ENCODE data around the gene ROS1.
"Not testable (repeated sequence)": the region's sequence is repeated elsewhere in the genome, so short reads cannot be mapped to it uniquely, and the experiment has no call there.

Gene ROS1

DNA sequence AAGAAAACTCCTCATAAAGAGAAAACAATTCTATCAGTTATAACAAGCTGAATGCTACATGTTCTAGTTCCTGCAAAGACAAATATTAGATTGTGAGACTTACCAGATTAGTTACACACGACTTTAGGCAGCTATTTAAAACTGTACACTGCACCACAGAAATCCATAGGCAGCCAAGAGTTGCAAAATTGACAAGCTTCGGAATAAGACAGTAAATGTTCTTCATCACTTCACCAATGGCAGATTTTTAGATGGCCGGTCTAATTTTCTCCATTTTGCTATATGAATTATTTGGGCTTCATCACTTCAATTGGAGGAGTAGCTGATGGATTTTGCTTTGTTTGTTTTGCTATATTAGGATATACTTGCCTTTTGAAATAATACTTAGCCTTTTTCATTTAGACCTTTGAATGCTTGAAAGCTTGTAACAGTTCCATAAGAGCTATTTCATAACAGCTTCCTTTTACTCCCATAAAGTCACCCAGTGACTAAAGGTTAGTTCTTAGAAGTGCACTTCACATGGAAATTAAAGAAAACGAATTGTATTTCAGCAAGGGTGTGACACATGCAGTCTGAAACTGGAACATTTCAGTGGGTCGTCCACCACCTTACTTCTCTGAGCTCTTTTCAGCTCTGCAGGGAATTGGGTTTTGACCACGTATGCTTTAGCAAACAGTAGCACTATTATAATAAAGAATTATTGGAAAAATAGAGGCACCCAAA lies at the start of gene ROS1:
TSS of gene ROS1 (minus strand) at position 512 of the 723 bp plus-strand sequence. CDS start at position 226, 286 bp downstream.
- DNase-seq (ENCODE audit: low read depth), result no peak

DNA sequence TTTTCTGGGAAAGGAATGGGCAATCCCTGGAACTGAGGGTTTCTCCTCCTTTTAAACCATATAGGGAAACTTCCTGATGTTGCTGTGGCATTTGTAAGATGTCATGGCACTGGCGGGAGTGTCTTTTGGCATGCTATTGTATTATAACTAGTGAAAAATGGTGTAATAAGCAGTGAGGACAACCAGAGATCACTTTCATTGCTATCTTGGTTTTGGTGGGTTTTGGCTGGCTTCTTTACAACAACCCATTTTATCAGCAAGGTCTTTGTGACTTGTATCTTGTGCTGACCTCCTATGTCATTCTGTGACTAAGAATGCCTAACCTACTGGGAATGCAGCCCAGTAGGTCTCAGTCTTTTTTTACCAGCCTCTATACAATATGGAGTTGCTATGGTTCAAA lies 47.7 kb upstream of the ROS1 start:
- DNase-seq (ENCODE audit: low read depth), result no peak

DNA sequence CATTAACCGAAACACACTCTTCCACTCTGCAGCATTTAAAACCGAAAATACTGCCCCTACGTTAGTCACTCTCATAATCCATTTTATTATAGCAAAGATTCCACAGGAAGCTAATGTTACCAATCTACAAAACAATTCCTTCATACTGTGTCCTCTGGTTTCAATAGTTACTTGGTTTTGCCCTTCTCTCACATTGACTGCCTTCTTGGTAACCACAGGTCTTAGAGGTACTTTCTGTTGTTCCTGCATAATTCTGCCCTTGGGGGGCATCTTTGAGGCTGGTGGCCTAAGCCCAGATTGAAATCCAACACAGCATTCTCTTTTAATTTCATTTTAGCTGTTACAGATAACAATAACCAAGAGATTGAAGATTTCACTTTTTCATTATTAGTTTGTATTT lies 46.9 kb upstream of the ROS1 start:
- no peak for DNase-seq (ENCODE audit: low read depth)

DNA sequence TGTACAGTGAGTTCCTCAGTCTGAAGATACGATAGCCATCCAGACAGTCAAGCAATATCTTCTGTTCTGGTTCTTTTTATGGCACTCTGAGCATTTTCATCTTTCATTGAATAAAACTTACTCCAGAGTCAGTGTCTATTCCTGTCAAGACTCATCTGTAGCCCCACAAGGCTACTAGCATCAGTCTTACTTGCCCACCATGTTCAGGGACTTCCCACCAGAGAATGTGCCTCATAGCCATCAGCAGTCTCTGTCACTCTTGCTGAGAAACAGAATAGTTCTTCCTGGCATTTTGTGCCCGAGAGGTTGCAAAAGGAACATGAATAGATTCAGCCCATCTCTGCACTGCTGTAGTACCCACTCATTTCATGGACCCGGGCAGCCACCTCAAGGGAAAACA lies 44.0 kb upstream of the ROS1 start:
- no peak for DNase-seq (ENCODE audit: low read depth)

DNA sequence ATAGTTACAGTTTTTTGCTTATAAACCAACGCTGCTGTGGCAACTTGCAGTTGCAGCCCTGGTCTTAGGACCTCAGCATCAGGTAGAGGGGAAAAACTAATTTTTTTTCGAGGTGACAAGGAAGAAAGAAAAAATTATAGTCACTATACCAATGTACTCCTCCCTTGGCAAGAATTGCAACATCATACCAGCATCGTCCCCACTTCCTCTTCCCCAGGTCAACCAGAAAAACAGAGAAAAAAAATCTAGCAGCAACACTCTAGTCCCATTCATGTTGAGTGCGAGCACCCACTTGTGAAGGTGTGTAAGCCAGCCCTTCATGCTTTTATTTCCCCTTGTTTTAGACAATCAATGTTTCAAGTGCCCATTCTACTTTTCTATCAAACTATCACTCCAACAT lies 43.6 kb upstream of the ROS1 start:
- no peak for DNase-seq (ENCODE audit: low read depth)

DNA sequence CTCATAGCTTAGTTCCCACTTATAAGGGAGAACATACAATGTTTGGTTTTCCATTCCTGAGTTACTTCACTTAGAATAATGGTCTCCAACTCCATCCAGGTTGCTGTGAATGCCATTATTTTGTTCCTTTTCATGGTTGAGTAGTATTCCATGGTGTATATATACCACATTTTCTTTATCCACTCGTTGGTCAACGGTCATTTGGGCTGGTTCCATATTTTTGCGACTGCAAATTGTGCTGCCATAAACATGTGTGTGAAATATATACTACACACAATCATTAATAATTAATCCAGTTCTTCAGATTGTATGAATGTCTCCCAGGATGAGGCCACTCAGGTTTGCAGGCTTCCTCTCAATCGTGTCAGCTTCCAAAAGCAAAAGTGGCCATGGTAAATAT lies 42.8 kb upstream of the ROS1 start:
- DNase-seq (ENCODE audit: low read depth), result not testable (repeated sequence)

DNA sequence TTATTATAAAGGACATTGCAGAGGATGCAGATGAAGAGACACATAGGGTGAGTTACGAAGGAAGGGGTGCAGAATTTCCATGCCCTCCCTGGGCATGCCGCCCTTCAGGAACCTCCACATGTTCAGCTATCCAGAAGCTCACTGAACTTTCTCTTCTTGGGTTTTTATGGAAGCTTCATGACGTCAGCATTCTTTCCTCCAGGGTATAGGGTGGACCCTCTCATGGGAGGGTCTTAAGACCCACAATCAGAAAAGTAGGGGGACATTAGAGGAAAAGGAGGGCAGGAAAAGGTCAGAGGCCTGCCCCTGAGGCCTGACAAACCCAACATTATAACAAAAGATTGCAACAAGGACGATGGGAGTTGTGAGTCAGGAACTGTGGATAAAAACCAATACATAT lies 42.1 kb upstream of the ROS1 start:
- DNase-seq (ENCODE audit: low read depth), result no peak

DNA sequence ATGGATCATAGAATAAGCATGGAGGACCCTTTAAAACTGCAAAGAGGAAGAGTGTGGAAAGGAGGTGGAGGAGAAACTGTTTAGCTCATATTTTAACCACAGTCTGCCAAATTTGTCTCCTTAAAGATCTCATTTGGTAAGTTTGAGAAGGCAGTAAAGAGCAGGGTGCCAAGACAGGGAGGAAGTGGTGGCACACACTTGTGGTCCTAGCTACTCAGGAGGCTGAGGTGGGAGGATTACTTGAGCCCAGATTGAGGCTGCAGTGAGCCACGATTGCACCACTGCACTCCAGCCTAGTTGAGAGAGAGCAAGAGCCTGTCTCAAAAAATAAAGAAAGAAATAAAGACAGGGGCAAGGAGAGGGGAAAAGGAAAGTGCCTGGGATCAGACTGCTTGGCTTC lies 39.9 kb upstream of the ROS1 start:
- DNase-seq (ENCODE audit: low read depth), result no peak

DNA sequence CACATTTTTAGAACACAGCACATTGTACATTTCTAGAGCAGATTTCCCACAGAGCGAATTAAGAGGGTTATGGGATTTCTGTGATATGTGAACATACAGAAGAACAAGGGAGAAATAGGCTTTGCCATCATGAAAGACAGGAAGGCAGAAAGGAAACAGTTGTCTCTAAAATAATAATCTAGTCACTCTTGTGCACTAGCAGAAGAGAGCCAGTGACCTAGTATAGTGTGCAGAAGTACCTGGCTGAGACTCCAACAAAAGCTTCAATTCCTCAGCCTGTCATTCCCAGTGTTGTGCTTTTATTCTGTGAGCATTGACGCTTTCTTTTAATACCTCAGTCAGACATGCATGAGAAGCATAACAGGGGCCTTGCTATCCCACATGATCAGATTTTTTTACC lies 39.0 kb upstream of the ROS1 start:
- no peak for DNase-seq (ENCODE audit: low read depth)

DNA sequence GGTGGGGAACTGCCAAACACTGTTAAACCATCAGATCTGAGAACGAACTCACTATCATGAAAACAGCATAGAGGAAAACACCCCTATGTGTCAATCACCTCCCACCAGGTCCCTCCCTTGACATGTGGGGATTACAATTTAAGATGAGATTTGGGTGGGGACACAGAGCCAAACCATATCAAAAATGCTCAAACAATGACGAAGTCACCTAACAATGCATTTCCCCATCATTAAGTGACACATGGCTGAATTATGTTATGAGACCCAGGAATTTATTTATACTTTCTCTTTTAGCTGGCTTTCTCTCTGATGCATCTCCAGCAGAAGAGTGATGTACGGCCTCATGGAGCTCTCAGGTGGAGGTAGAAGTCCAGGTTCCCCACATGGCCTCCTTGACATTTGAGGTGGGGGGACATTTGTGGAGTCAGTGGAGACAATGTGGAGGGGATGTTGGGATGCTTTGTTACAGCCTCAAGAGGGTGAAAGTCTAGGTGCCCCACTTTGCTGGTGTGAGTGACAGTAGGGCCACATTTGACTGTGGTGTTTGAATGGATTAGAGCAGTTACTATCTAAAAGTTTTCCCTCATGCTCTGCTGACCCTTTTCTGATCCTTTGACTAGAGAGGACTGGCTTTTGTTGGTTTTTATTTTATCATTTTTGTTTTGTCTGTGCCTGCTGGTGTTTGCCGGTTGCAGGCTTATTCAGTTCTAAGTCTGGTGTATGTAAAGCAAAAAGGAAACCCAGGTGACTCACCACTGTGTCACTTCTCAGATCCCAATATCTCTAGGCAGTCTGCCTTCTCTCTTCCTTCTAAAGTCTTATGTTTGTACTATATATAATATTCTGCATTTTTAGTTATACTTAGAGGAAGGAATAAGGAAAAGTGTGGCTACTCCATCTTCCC lies 38.3 kb upstream of the ROS1 start:
- peak; percentile 18 for DNase-seq (ENCODE audit: low read depth)

DNA sequence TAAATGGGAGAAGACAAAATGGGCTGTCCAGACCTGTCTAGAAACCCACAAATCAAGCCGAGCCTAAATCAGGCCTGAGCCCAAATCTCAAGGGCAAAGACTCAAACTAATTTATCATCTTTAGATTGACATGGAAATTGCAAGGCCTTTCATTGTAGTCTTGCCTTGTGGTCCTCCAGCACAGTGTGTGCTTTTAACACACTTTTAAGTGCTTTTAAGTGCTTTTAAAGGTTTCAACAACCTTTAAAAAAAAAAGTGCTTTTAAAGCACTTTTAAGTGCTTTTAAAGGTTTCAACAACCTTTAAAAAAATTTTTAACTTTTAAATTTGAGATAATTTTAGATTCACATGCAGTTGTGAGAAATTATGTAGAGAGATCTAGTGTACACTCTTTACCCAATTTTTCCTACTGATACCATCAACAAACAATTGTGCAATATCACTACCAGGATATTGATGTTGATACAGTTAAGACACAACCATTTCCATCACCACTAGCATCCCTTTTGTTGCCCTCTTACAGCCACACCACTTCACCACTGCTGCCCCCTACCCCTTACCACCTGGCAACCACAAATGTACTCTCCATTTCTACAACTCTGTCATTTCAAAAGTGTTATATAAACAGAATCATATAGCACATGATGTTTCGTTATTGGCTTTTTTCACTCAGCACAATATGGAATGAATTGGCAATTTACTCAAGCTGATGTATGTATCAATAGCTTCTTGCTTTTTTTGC lies 33.6 kb upstream of the ROS1 start:
- no peak for DNase-seq (ENCODE audit: low read depth)

DNA sequence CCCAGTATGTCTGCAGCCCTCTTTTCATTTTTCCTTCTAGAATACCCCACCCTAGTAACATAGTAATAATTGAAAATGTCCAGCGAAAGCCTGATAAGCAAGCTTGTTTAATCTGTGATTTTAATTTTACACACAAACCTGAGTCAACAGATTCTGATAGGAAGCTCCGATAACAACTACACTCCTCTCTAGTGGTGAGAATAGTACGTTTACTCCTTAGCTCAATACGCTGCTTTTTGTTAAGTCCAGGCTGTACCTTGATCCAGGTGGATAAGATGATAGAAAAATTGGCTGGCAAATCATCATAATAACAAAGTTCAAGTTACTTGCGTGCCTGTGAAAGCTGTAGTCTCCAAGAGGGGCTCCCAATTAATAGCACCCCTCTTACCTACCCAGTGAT lies 31.3 kb upstream of the ROS1 start:
- DNase-seq (ENCODE audit: low read depth), result no peak

DNA sequence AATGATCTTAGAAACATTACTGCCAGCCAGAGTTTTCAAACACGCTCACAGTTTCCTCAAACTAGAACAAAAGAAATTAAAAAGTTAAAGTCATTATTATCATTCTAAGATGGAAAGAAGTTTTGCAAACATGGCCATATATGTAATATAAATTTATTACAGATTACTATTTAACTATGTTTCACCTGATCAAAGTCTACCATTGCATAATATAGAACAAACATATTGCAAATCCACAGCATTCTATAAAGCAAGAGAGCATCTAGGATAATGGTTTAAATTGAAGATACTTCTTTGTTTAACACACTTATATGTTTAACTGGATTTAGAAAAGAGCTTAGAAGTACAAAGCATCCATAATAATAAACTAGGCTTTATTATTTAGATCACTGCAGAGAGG lies 30.5 kb upstream of the ROS1 start:
- no peak for DNase-seq (ENCODE audit: low read depth)

DNA sequence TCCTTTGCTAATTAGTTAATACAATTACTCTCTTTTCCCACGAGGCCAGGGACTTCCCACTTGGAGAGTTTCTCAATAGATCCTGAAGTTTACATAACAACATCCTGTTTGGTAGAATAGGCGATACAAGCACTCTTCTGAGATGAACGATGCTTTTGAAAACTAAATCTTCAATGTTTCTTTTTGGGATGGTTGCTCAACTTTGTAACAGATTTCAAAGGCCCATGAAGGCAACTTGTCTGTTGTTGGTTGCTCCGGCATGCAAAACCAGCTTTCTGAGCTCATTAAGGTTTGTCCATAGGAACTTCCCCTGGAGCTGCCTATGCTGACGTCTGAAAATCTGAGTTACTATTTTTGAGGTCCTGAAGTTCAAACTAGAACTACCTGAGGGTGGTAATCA lies 25.9 kb upstream of the ROS1 start:
- no peak for DNase-seq (ENCODE audit: low read depth)

DNA sequence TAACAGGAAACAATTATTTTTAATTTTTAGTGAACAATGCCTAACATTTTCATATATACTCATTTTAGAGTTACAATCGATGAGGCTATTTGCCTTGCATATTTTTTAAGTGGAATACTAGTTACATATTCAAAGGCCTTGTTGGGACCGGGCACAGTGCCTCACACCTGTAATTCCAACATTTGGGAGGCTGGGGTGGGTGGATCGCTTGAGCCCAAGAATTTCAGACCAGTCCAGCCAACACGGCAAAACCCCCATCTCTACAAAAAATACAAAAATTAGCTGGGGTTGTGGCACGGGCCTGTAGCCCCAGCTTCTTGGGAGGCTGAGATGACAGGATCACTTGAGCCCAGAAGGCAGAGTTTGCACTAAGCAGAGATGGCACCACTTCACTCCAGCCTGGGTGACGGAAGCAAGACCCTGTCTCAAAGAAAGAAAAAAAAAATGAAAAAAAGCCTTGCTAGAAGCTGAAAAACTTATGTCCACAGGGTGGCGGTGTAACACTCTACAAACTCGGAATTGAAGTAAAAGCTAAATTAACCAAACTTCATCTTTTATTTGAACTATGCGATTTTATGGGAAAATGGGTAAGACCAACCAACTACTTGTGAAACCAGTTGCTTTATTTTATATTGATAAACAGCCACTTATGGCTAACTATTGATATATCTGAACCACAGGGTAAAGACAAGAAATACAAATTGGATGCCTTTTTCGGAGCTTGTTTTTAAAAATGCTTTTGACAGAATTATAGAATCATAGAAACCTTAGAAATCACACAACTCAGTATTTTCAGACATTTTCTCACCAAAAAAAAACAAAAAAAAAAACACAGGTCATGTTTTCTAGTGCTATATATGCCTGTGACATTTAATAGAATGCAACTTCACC lies 24.1 kb upstream of the ROS1 start:
- DNase-seq (ENCODE audit: low read depth), result peak; percentile 45

DNA sequence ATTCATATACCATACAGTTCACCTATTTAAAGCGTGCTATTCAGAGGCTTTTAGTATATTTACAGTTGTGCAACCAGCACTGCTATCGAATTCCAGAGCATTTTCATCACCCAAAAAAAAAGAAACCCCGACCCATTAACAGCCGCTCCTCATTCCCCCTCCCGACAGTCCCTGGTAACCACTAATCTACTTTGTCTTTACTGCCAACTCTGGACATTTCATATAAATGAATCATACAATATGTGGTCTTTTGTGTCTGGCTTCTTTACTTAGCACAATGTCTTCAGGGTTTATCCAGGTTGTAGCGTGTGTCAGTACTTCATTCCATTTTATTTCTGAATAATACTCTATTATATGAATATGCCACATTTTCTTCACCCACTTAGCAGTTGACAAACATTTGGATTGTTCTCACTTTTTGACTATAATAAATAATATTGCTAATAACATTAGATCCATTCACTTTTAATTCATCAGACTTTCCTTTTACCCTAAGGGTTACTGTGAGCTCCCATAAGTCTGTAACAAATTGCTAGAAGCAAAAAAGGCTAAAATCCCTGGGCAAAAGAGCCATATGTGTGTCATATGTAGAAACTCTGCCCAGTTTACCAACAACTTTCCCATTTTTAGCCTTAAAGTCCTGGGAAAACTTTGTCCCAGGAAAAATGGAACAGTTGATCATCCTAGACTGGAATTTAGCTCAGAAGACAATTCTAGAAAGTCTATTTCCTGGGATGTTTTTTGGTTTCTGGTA lies 23.2 kb upstream of the ROS1 start:
- no peak for DNase-seq (ENCODE audit: low read depth)

DNA sequence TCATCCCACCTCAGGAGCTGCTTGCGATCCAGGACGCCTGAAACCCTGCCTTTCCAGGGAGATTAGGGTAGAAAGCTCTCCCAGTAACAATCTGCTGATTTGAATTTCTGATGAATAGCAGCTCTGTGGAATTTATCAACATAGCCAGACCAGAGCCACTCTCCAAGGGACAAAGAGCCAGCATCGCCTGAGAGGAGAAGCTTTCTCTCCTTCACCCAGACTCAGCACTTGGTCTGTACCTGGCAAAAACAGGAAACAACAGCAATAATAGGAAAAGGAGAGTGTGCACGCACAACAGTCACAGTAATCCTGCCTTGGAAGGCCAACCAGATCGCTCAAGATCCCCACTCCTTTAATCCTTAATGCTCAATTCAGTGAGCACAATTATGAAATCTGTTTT lies 22.3 kb upstream of the ROS1 start:
- DNase-seq (ENCODE audit: low read depth), result no peak

DNA sequence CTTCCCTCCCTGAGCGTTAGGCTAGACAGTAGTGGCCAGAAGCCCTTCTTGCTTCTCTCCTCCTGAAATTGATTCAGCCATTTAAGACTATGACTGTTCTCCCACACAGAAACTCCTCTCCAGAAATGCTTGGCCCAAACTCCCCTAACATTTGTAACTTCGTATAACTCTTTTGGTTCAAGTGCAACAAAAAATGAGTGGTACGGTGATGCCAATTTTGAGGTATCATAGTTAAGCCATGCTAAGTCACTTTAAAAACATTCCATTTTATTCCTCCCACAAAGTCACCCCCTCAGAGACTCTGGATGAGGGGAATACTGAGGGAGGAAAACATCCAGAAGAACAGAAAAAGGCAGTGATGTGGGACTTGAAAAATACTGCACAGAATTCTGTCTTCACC lies 21.1 kb upstream of the ROS1 start:
- DNase-seq (ENCODE audit: low read depth), result no peak

DNA sequence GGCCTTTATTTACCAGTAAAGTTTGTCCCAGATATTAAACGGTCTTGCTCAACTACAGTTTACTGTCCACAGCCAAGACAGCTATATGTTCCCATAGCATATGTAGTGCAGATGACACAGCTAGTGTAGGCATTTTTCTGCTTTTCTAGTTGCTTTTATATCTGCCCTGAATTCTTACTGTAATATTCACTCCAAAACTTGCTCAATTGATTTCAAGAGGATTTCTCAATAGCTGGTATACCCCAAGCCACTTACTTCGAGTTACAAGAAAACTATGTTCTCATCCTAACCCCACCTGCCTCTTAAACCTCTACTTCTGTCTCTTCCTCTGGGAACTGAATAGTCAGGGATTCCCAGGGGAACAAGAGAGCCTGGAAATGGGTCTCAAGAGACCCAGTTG lies 18.9 kb upstream of the ROS1 start:
- DNase-seq (ENCODE audit: low read depth), result no peak

DNA sequence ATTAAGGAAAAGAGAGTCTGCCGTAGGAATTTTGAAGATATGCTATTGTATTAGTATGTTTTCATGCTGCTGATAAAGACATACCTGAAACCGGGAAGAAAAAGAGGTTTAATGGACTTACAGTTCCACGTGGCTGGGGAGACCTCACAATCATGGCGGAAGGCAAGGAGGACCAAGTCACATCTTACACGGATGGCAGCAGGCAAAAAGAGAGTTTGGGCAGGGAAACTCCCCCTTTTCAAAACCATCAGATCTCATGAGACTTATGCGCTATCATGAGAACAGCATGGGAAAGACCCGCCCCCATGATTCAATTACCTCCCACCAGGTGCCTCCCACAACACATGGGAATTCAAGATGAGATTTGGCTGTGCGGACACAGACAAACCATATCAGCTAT lies 16.6 kb upstream of the ROS1 start:
- DNase-seq (ENCODE audit: low read depth), result not testable (repeated sequence)

DNA sequence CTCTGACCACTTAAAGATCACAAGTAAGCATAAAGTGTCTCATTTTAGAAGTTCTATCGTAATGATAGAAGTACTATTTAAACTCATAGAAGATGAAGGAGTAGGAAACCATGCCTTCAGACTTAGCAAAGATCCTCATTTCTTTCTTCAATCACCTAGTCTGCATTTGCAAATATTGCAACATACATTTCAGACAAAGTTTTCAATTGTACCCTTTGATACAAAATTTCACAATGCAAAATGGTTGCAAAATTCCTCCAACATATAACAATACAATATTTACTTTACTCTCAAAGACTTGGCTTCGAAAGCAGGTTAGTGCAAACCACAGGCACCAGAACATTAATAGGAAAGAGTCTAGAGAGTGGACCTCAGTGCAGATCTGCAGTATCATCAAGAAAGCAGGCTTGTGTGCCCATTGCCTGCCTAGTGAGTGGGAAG lies 16.1 kb upstream of the ROS1 start:
- DNase-seq (ENCODE audit: low read depth), result no peak

Data from activated T-cell treated with anti-CD3 and anti-CD28 coated beads for 24 hours (primary cell).